ENCODE results near the gene TBK1.

Gene TBK1

DNA sequence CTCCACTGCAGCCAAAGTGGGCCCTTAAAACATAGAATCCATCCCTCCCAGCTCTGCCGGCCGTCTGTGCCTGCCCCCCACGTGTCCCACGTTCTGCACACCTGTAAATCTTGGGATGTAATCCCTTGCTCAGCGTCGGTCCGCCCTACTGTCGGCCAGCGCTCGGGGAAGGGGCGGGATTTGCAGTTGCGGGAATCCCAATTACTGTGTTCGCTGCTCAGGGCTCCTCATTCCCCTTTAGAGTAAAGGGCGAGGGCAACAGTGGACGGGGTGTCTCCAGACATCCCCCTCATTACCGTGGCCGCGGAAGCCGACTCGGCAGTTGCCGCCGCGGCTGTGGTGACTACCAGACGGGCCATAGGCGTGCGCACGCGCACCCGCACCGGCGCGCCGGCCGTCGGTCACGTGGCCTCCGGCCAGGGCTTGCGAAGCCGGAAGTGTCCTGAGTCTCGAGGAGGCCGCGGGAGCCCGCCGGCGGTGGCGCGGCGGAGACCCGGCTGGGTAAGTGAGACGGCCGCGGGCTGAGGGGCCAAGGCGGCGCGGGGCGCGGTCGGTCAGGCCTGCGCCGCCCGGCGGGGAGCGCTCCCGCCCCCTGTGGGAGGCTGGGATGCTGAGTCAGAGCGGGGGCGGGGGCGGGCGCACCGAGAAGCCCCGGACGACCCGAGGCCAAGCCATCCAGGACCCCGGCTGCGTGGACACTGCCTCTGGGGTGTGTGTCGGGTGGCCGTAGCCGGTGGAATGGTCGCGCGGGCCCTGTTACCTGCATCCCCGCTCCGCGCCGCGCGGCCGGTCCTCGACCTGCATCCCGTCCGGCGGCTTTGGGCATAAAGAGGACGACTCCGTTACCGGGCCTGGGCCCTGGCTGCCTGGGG lies at the start of gene TBK1:
Gene TBK1 (plus strand): TSS at position 434 of the 872 bp plus-strand sequence. CDS start 3,751 bp downstream, outside the sequence.
- Mint-ChIP-seq H3K9me3 (no peaks in the 10 kb centered on the region), H3K4me3 (peak within 1 kb of the TSS; percentile 95), H3K27me3 (no peaks in the 10 kb centered on the region), H3K36me3 (ENCODE audit: low read depth) (peaks cover 38% of the 10 kb centered on the region), H3K27ac (peak within 1 kb of the TSS; percentile 95), H3K4me1 (ENCODE audit: low read depth) (peaks cover 47% of the 10 kb centered on the region)

DNA sequence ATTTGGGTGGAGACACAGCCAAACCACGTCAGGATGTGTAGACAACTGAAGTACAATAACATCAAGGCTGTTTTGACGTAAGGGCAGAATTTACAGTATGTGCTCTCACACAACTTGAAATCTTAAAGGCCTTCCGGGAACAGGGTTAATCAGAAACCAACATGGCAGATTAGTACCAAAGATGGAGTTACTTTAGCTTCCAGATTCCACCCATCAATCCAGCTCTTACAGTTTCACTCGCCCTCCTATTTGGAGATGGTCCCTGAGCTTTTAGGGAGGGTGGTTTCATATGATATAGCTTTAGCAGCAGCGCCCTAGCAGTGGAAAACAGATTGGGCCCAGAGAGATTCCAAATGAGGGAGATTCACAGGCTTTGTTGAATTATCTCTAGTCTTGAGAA lies 49.7 kb upstream of the TBK1 start:
- Mint-ChIP-seq H3K36me3 (ENCODE audit: low read depth) (peaks cover 16% of the 10 kb centered on the region), H3K4me1 (ENCODE audit: low read depth) (peaks cover 23% of the 10 kb centered on the region), H3K9me3 (no peaks in the 10 kb centered on the region), H3K27me3 (no peaks in the 10 kb centered on the region), H3K27ac (no peak overlapping the region), H3K4me3 (no peak overlapping the region)

DNA sequence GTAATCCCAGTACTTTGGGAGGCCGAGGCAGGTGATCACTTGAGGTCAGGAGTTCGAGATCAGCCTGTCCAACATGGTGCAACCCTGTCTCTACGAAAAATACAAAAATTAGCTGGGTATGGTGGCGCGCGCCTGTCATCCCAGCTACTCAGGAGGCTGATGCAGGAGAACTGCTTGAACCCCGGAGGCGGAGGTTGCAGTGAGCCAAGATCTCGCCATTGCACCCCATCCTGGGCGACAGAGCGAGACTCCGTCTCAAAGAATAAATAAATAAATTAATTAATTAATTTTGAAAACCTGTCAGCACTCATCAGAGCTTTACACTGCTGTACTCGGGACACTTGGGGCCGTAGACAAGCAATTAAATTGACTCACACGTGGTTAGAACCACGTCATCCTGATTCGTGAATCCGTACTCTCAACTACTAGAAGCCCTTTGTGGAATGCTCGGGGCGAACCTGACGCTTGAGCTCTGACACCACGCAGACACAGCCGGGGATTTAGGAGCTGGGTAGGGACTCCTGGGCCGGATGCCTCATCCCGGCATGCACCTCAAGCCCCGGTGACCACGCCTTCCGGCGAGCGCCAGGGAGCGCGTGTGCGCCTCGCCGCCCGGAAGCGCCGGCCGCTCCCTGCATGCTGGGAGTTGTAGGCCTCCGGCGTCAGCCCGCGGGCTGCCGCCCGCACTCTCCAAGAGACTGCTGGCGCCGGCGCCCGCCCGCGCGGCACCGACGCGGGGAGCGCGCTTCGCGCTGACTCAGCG lies 48.0 kb upstream of the TBK1 start, which contains the start of gene XPOT:
Gene XPOT (plus strand): TSS at position 686 of the 763 bp plus-strand sequence. CDS start 5,644 bp downstream, outside the sequence.
- no peaks in the 10 kb centered on the region for H3K27me3 Mint-ChIP-seq
- peak within 1 kb of the TSS; percentile 99 for H3K27ac Mint-ChIP-seq
- peaks cover 26% of the 10 kb centered on the region for H3K36me3 Mint-ChIP-seq (ENCODE audit: low read depth)
- peaks cover 28% of the 10 kb centered on the region for H3K4me1 Mint-ChIP-seq (ENCODE audit: low read depth)
- H3K4me3 Mint-ChIP-seq, result peak within 1 kb of the TSS; percentile 97
- H3K9me3 Mint-ChIP-seq, result no peaks in the 10 kb centered on the region

DNA sequence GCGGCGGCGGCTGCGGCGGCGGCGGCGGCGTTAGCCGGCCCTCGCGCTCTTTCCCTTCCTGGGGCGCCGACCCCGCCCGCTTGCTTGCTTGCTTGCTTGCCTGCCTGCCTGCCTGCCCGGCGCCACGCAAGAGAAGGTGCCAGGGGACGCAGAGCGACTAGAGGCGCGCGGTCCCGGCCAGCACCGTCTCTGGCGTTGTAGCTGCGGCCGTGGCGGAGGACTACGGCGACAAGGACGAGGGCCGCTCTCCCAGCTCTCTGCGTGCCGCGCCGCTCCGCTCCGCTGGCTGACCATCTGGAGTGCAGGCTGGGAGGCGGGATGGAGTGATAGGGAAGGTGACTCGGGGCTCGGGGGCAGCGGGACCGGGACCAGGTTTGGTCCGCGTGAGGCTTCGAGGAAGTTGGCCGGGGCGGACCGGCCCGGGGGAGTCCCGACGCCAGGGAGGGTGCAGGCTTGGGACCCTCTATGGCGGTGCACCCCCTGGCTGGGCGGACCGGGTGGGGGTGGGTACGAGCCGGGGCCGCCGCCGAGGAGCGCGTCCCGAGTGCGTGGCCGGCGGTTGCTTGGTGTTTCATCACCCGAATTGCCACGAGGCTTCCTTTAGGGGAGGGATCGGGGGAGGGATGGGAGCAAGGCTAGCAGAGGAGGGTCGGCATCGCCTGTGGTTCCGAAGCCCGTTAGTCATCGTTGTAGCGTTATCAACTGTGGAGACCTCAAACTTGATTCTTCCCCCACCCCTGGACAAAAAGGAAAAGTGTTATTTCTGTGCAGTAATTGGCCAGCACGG lies 47.3 kb upstream of the TBK1 start:
- Mint-ChIP-seq H3K27me3 (no peaks in the 10 kb centered on the region), H3K27ac (peak overlapping the region; percentile 99), H3K9me3 (no peaks in the 10 kb centered on the region), H3K4me1 (ENCODE audit: low read depth) (peaks cover 28% of the 10 kb centered on the region), H3K4me3 (peak overlapping the region; percentile 97), H3K36me3 (ENCODE audit: low read depth) (peaks cover 30% of the 10 kb centered on the region)

DNA sequence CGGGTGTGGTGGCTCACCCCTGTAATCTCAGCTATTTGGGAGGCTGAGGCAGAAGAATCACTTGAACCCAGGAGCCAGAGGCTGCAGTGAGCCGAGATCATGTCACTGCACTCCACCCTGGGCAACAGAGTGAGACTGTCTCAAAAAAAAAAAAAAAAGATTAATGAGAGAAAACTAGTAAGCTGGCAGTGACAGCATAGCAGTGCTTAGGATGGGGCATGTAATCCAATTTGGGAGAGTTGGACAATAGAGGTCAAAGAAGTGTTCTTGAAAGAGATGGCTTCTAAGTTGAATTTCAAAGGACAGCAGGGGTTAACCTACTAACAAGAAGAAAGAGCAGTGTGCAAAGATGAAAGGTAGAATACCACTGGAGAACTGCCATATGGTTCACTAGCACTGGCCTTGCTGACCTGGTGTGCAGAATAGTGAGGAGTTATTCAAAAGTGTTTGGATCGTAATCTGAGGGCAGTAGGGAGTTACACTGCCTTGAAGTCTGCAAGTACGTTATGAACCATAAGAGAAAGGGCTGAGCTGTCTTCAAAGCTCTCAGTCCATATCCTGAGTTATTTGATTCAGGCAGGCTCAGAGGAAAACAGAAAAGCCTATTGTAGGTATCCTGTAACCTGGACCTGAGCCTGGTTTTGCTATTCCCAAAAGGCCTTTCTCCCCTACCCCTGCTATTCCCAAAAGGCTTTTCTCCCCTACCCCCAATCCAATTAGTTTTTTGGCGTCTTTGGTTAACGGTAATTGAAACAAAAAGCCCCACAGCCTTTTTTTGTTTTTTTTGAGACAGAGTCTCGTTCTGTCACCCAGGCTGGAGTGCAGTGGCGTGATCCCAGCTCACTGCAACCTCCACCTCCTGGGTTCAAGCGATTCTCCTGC lies 44.3 kb upstream of the TBK1 start:
- H3K4me1 Mint-ChIP-seq (ENCODE audit: low read depth), result peaks cover 28% of the 10 kb centered on the region
- no peaks in the 10 kb centered on the region for H3K27me3 Mint-ChIP-seq
- peaks cover 55% of the 10 kb centered on the region for H3K36me3 Mint-ChIP-seq (ENCODE audit: low read depth)
- no peaks in the 10 kb centered on the region for H3K9me3 Mint-ChIP-seq
- no peak overlapping the region for H3K4me3 Mint-ChIP-seq
- H3K27ac Mint-ChIP-seq, result no peak overlapping the region

DNA sequence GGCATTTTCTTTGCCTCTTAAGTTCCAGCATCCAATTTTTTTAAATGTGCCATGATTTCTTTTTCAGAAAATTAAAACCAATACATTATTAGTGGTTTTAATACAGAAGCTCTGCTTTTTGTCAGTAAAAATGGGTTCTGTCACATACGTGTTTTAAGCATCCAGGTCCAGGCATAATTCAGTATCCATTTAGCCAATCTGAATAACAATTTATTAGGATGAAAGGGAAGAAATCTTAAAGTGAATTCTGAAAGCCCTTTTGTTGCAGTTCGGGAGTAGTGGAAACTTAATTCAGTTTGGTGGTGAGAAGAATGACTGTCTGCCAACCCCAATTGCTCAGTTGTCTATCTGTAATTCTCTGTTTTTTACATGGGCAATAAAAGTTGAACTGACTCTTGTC lies 40.5 kb upstream of the TBK1 start:
- Mint-ChIP-seq H3K27ac (no peak overlapping the region), H3K4me3 (no peak overlapping the region), H3K27me3 (no peaks in the 10 kb centered on the region), H3K36me3 (ENCODE audit: low read depth) (peaks cover 77% of the 10 kb centered on the region), H3K9me3 (no peaks in the 10 kb centered on the region), H3K4me1 (ENCODE audit: low read depth) (peaks cover 17% of the 10 kb centered on the region)

DNA sequence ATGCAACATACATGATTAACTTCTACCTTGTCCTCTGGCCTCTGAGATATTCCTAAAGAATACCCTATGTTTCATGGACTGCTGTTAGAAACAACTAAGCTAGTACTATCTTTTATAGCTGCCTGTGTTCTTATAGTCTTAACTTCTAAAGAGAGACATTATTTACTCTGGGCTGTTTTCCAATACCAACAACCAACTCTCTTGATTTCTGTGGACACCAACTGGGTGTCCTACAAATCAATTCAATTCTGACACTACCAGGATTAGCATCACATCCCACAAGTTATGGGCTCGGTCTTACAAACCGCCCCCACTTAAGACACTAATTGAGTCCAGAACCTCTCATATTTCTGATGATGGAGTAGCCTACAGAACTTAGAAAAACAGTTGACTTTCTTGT lies 39.5 kb upstream of the TBK1 start:
- H3K36me3 Mint-ChIP-seq (ENCODE audit: low read depth), result peaks cover 77% of the 10 kb centered on the region
- no peaks in the 10 kb centered on the region for H3K27me3 Mint-ChIP-seq
- H3K4me3 Mint-ChIP-seq, result no peak overlapping the region
- H3K27ac Mint-ChIP-seq, result no peak overlapping the region
- H3K9me3 Mint-ChIP-seq, result no peaks in the 10 kb centered on the region
- peaks cover 17% of the 10 kb centered on the region for H3K4me1 Mint-ChIP-seq (ENCODE audit: low read depth)

DNA sequence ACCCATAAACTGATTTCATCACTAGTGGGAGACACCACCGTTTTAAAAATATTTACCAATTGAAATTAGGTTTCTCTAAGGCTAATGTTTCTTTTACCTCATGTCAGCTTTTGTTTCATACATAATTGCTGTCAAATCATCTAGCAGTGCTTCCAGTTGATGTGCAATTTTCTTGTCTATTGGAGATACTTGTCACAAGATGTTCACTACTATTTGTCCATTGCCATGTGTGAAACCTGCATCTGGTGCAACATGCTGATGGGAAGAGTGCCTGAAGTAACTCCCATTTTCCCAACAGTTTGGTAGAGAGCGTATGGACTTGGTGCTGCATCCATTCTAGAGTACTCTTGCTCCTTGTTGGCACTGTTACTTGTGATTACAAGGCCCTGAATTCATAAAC lies 38.0 kb upstream of the TBK1 start:
- Mint-ChIP-seq H3K36me3 (ENCODE audit: low read depth) (peaks cover 83% of the 10 kb centered on the region), H3K4me3 (no peak overlapping the region), H3K4me1 (ENCODE audit: low read depth) (peaks cover 26% of the 10 kb centered on the region), H3K27ac (no peak overlapping the region), H3K9me3 (no peaks in the 10 kb centered on the region), H3K27me3 (no peaks in the 10 kb centered on the region)

DNA sequence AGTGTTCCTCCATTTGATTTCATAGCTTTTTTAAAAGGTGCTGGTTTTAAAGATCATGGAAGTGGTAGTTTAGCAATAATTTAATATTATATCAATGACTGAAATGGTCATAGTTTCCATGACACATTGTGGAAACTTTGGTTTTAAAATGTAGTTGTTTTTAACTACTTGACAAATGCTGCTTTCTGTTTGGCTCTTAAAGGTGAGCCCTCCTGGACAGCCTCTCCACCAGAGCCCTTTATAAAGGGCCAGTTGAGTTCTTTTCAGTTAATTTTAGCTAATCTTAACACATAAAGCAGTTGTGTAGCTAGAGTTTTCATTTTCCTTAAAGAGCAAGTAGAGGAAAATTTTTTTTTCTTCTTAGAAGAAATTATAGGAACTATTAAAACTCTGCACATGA lies 33.7 kb upstream of the TBK1 start:
- H3K4me1 Mint-ChIP-seq (ENCODE audit: low read depth), result peaks cover 27% of the 10 kb centered on the region
- peaks cover 87% of the 10 kb centered on the region for H3K36me3 Mint-ChIP-seq (ENCODE audit: low read depth)
- no peaks in the 10 kb centered on the region for H3K27me3 Mint-ChIP-seq
- H3K9me3 Mint-ChIP-seq, result no peaks in the 10 kb centered on the region
- H3K27ac Mint-ChIP-seq, result peak overlapping the region; percentile 83
- H3K4me3 Mint-ChIP-seq, result peak overlapping the region; percentile 37

DNA sequence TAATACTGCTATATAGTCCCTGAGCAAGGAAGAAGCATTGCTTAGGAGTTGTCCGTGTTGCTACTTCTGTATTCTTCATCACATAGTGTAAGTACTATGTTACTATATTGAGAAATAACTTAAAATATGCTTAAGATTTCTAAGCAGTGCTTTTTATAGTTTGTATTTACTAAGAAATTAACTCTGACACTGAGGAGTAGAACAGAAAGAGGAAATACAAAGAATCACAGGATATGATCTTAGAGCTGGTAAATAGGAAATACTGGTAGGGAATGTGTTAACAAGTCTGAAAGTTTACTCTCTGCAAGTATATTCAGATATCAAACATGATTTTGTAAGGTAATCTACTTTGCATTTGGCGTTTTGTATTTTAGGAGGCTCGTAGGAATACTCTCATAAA lies 32.2 kb upstream of the TBK1 start:
- Mint-ChIP-seq H3K4me1 (ENCODE audit: low read depth) (peaks cover 27% of the 10 kb centered on the region), H3K9me3 (no peaks in the 10 kb centered on the region), H3K27ac (no peak overlapping the region), H3K4me3 (no peak overlapping the region), H3K36me3 (ENCODE audit: low read depth) (peaks cover 87% of the 10 kb centered on the region), H3K27me3 (no peaks in the 10 kb centered on the region)

DNA sequence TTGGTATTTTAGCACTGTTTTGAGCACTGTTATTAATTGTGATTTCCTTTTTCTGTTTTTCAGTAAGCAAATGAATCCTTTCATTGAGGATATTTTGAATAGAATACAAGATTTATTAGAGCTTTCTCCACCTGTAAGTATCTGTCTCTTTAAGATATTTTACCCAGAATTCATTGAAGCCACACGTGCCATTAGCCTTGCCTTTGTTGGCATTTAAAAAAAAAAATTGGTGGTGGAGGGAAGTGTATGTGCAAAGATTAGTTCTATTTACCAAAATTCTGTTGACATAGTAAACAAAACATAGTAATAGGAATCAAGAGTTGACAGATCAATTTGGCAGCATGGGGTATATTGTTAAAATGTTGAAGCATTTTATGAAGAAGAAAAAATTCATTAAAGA lies 23.9 kb upstream of the TBK1 start:
- H3K4me1 Mint-ChIP-seq (ENCODE audit: low read depth), result no peaks in the 10 kb centered on the region
- peaks cover 89% of the 10 kb centered on the region for H3K36me3 Mint-ChIP-seq (ENCODE audit: low read depth)
- no peaks in the 10 kb centered on the region for H3K27me3 Mint-ChIP-seq

DNA sequence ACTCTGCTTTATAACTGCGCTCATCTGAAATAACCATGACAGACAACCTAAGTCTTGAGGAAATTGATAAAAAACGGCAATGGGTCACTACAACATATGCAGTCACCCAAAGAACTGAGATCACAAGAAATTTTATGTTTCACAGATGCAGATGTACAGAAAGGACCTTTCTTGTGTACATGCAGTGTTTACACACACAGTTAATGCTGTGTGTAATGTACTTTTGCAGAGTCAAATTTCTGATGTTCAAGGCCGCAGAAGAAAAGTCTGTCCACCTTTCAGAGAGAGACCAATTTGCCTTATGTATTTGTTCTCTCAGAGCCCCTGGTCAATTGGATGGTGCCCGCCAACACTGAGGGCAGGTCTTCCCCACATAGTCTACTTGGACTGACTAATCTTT lies 23.0 kb upstream of the TBK1 start:
- H3K4me3 Mint-ChIP-seq, result no peak overlapping the region
- H3K27ac Mint-ChIP-seq, result no peak overlapping the region
- H3K27me3 Mint-ChIP-seq, result no peaks in the 10 kb centered on the region
- no peaks in the 10 kb centered on the region for H3K4me1 Mint-ChIP-seq (ENCODE audit: low read depth)
- no peaks in the 10 kb centered on the region for H3K9me3 Mint-ChIP-seq
- peaks cover 87% of the 10 kb centered on the region for H3K36me3 Mint-ChIP-seq (ENCODE audit: low read depth)

More for the DNA sequence above, 23.9 kb upstream of the TBK1 start:
- Mint-ChIP-seq H3K4me3 (no peak overlapping the region), H3K27ac (no peak overlapping the region), H3K9me3 (no peaks in the 10 kb centered on the region)

DNA sequence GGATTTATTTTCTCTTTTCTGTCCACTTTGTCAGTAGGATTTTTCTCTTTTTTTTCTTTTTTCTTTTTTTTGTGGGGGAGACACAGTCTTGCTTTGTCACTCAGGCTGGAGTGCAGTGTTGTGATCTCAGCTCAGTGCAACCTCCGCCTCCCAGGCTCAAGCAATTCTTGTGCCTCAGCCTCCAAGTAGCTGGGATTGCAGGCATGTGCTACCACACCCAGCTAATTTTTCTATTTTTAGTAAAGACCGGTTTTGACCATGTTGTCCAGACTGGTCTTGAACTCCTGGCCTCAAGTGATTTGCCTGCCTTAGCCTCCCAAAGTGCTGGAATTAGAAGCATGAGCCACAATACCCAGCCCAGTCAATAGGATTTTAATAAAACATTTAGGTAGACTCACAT lies 21.0 kb upstream of the TBK1 start:
- H3K4me3 Mint-ChIP-seq, result no peak overlapping the region
- H3K36me3 Mint-ChIP-seq (ENCODE audit: low read depth), result peaks cover 86% of the 10 kb centered on the region
- no peaks in the 10 kb centered on the region for H3K27me3 Mint-ChIP-seq

DNA sequence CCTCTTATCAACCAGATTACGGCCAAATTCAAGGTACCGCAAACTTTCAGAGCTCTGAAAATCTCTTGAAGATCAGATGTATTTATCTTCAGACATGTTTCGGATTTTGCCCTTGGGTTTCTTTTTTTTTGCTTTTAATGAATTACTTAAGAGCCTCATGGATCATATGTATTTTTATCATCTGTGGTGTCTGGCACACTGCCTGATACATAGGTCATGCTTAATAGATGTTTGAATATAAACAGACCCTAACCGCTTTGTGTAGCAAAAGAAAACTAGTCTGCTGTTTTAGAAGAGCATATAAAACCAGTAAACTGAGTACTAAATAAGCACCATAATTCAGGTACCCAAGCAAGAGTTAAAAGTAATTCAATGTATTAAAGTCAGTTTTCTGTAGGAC lies 20.1 kb upstream of the TBK1 start:
- Mint-ChIP-seq H3K4me3 (no peak overlapping the region), H3K9me3 (no peaks in the 10 kb centered on the region), H3K36me3 (ENCODE audit: low read depth) (peaks cover 84% of the 10 kb centered on the region), H3K4me1 (ENCODE audit: low read depth) (no peaks in the 10 kb centered on the region), H3K27me3 (no peaks in the 10 kb centered on the region), H3K27ac (no peak overlapping the region)

More for the DNA sequence above, 21.0 kb upstream of the TBK1 start:
- H3K4me1 Mint-ChIP-seq (ENCODE audit: low read depth), result no peaks in the 10 kb centered on the region
- no peaks in the 10 kb centered on the region for H3K9me3 Mint-ChIP-seq
- no peak overlapping the region for H3K27ac Mint-ChIP-seq
